H7 (cell line): ENCODE data around the gene NR0B1. TPM values are rescaled to one million over a fixed set of nuclear protein-coding genes. Genes with fewer than 3 reads are reported as not detected.
A peak's percentile ranks its signal among the peaks of the same experiment; 100 is the strongest.

Source experiments
- DNase-seq: peaks from one replicate; pipeline ENCODE4 v3.0.0; 2012
- H3K27me3 ChIP-seq: 2 replicates; pipeline ENCODE4 v1.6.0; 2011; ENCODE audit warnings: mild to moderate bottlenecking, low read length; ENCODE audit not compliant: control insufficient read depth, insufficient read depth
- H3K36me3 ChIP-seq: replicated peaks from 2 replicates; pipeline ENCODE4 v1.5.1; 2011; ENCODE audit warnings: low read length; ENCODE audit not compliant: control insufficient read depth, insufficient read depth
- H3K4me3 ChIP-seq: 2 replicates; pipeline ENCODE4 v1.5.1; 2011; ENCODE audit warnings: low read depth, mild to moderate bottlenecking, control low read depth, low read length, moderate library complexity; ENCODE audit not compliant: insufficient read depth
- total RNA-seq: library from RNA; depleted of rRNA; stranded (reverse); fragments of >200 nt; shearing (Covaris generic); gene quantifications from 2 replicates; pipeline ENCODE4 v1.2.3, GENCODE V29; 2014; rRNA removed

NR0B1 gene
- total RNA-seq: 0.45 and 0.52 TPM in 2 replicates

GRCh38 chrX:30309139-30309571 is at the start of gene NR0B1:
TSS of gene NR0B1 (minus strand) at chrX:30309390. CDS start at chrX:30309363, 27 bp downstream.
- DNase-seq: peak; percentile 53
- Histone ChIP-seq H3K36me3 (no peaks in the 10 kb centered on the region), H3K4me3 (peak within 1 kb of the TSS; percentile 45), H3K27me3 (peaks cover 33% of the 10 kb centered on the region)

- Histone ChIP-seq H3K4me3 (no peak overlapping the region), H3K36me3 (no peaks in the 10 kb centered on the region), H3K27me3 (no peaks in the 10 kb centered on the region)
- no peak for DNase-seq
Measured at GRCh38 chrX:30349946-30350345, 40.8 kb upstream of the NR0B1 start.

- Histone ChIP-seq H3K4me3 (no peak overlapping the region), H3K36me3 (no peaks in the 10 kb centered on the region), H3K27me3 (no peaks in the 10 kb centered on the region)
- peak; percentile 49 for DNase-seq
Measured at GRCh38 chrX:30343206-30343605, 34.0 kb upstream of the NR0B1 start.

GRCh38 chrX:30340753-30341152 is 31.6 kb upstream of the NR0B1 start:
- no peaks in the 10 kb centered on the region for H3K27me3 ChIP-seq
- no peaks in the 10 kb centered on the region for H3K36me3 ChIP-seq
- no peak for DNase-seq
- H3K4me3 ChIP-seq: no peak overlapping the region

- H3K27me3 ChIP-seq: no peaks in the 10 kb centered on the region
- H3K4me3 ChIP-seq: no peak overlapping the region
- no peak for DNase-seq
- no peaks in the 10 kb centered on the region for H3K36me3 ChIP-seq
Measured at GRCh38 chrX:30327762-30328161, 18.6 kb upstream of the NR0B1 start.

GRCh38 chrX:30317308-30317707 is 8.1 kb upstream of the NR0B1 start:
- Histone ChIP-seq H3K4me3 (no peak overlapping the region), H3K27me3 (no peaks in the 10 kb centered on the region), H3K36me3 (no peaks in the 10 kb centered on the region)
- no peak for DNase-seq

- Histone ChIP-seq H3K27me3 (peaks cover 22% of the 10 kb centered on the region), H3K4me3 (no peak overlapping the region), H3K36me3 (no peaks in the 10 kb centered on the region)
- no peak for DNase-seq
Measured at GRCh38 chrX:30313322-30313721, 4.1 kb upstream of the NR0B1 start.

GRCh38 chrX:30312858-30313257 is 3.7 kb upstream of the NR0B1 start:
- no peak overlapping the region for H3K4me3 ChIP-seq
- peaks cover 27% of the 10 kb centered on the region for H3K27me3 ChIP-seq
- DNase-seq: no peak

GRCh38 chrX:30310429-30311206 is 1.4 kb upstream of the NR0B1 start:
- Histone ChIP-seq H3K4me3 (no peak overlapping the region), H3K36me3 (no peaks in the 10 kb centered on the region), H3K27me3 (peaks cover 33% of the 10 kb centered on the region)
- no peak for DNase-seq

More at GRCh38 chrX:30312858-30313257, 3.7 kb upstream of the NR0B1 start:
- no peaks in the 10 kb centered on the region for H3K36me3 ChIP-seq

GRCh38 chrX:30308263-30309138 is 689 bp downstream of the NR0B1 start:
- no peaks in the 10 kb centered on the region for H3K36me3 ChIP-seq
- peaks cover 33% of the 10 kb centered on the region for H3K27me3 ChIP-seq
- peak overlapping the region; percentile 45 for H3K4me3 ChIP-seq
- peak; percentile 60 for DNase-seq

GRCh38 chrX:30307466-30307865 is 1.7 kb downstream of the NR0B1 start:
- no peak for DNase-seq
- Histone ChIP-seq H3K36me3 (no peaks in the 10 kb centered on the region), H3K4me3 (no peak overlapping the region), H3K27me3 (peaks cover 33% of the 10 kb centered on the region)

- Histone ChIP-seq H3K36me3 (no peaks in the 10 kb centered on the region), H3K4me3 (no peak overlapping the region), H3K27me3 (peaks cover 26% of the 10 kb centered on the region)
- no peak for DNase-seq
Measured at GRCh38 chrX:30304866-30305265, 4.3 kb downstream of the NR0B1 start.

GRCh38 chrX:30302956-30303355 is 6.2 kb downstream of the NR0B1 start:
- DNase-seq: peak; percentile 13
- no peak overlapping the region for H3K4me3 ChIP-seq

GRCh38 chrX:30301963-30302362 is 7.2 kb downstream of the NR0B1 start:
- Histone ChIP-seq H3K27me3 (no peaks in the 10 kb centered on the region), H3K4me3 (no peak overlapping the region), H3K36me3 (no peaks in the 10 kb centered on the region)
- DNase-seq: peak; percentile 24

More at GRCh38 chrX:30302956-30303355, 6.2 kb downstream of the NR0B1 start:
- peaks cover 7% of the 10 kb centered on the region for H3K27me3 ChIP-seq
- no peaks in the 10 kb centered on the region for H3K36me3 ChIP-seq

GRCh38 chrX:30301208-30301607 is 8.0 kb downstream of the NR0B1 start:
- Histone ChIP-seq H3K4me3 (no peak overlapping the region), H3K27me3 (no peaks in the 10 kb centered on the region), H3K36me3 (no peaks in the 10 kb centered on the region)
- peak; percentile 28 for DNase-seq
